Mesendoderm (in vitro differentiated cells): ENCODE data around the gene PCSK1N.

Source experiments
- DNase-seq: peaks from one replicate; pipeline ENCODE4 v3.0.0; 2013
- H2AK5ac ChIP-seq: 2 replicates; pipeline ENCODE4 v1.6.1; 2013; ENCODE audit warnings: low read length, inconsistent platforms
- H2BK120ac ChIP-seq: 2 replicates; pipeline ENCODE4 v1.6.1; 2013; ENCODE audit warnings: low read depth, mild to moderate bottlenecking, low read length, moderate library complexity, mixed read lengths
- H2BK15ac ChIP-seq: replicated peaks from 2 replicates; pipeline ENCODE4 v1.6.1; 2013; ENCODE audit warnings: low read depth, mild to moderate bottlenecking, moderate library complexity
- H2BK5ac ChIP-seq: 2 replicates; pipeline ENCODE4 v1.6.1; 2013; ENCODE audit warnings: low read length, inconsistent platforms
- H3K18ac ChIP-seq: 2 replicates; pipeline ENCODE4 v1.6.1; 2013; ENCODE audit warnings: mild to moderate bottlenecking, low read length, mixed read lengths
- H3K23ac ChIP-seq: one replicate; pipeline ENCODE4 v1.6.1; 2013; ENCODE audit warnings: low read length
- H3K27ac ChIP-seq: 2 replicates; pipeline ENCODE4 v1.5.1; 2013; ENCODE audit warnings: low read depth, mild to moderate bottlenecking, inconsistent platforms, low read length, moderate library complexity
- H3K27me3 ChIP-seq: 2 replicates; pipeline ENCODE4 v1.6.1; 2013; ENCODE audit warnings: low read length, control low read depth, mild to moderate bottlenecking, inconsistent platforms; ENCODE audit not compliant: insufficient read depth, poor library complexity
- H3K36me3 ChIP-seq: 2 replicates; pipeline ENCODE4 v1.6.1; 2013; ENCODE audit warnings: low read length, inconsistent platforms; ENCODE audit not compliant: control insufficient read depth, insufficient read depth
- H3K4ac ChIP-seq: one replicate; pipeline ENCODE4 v1.6.1; 2013; ENCODE audit warnings: low read depth, mild to moderate bottlenecking, low read length, moderate library complexity
- H3K4me1 ChIP-seq: 2 replicates; pipeline ENCODE4 v1.6.1; 2013; ENCODE audit warnings: low read depth, low read length, inconsistent platforms; ENCODE audit not compliant: control insufficient read depth
- H3K4me2 ChIP-seq: 2 replicates; pipeline ENCODE4 v1.6.1; 2013; ENCODE audit warnings: low read length
- H3K4me3 ChIP-seq: 2 replicates; pipeline ENCODE4 v1.5.1; 2013; ENCODE audit warnings: mild to moderate bottlenecking, low read length
- H3K56ac ChIP-seq: one replicate; pipeline ENCODE4 v1.6.1; 2013; ENCODE audit warnings: low read length
- H3K79me1 ChIP-seq: 2 replicates; pipeline ENCODE4 v1.6.1; 2013; ENCODE audit warnings: low read length, inconsistent platforms
- H3K79me2 ChIP-seq: 2 replicates; pipeline ENCODE4 v1.6.1; 2013; ENCODE audit warnings: mild to moderate bottlenecking, low read length; ENCODE audit not compliant: control insufficient read depth, insufficient read depth
- H3K9ac ChIP-seq: 2 replicates; pipeline ENCODE4 v1.6.1; 2013; ENCODE audit warnings: low read length, inconsistent platforms
- H4K5ac ChIP-seq: one replicate; pipeline ENCODE4 v1.6.1; 2013; ENCODE audit warnings: low read length
- H4K8ac ChIP-seq: one replicate; pipeline ENCODE4 v1.6.1; 2013; ENCODE audit warnings: low read depth, mild to moderate bottlenecking, control low read depth, low read length, moderate library complexity
- WGBS: extraction: QIAGEN DNeasy Blood & Tissue Kit; methylation state at CpG from one replicate; pipeline ENCODE4 v1.1.7; 2013; ENCODE audit warnings: low lambda C conversion rate, missing lambda C conversion rate; ENCODE audit not compliant: insufficient coverage; ENCODE audit errors: extremely low coverage; 5-methylcytosine and 5-hydroxymethylcytosine counted together

The PCSK1N gene

DNA sequence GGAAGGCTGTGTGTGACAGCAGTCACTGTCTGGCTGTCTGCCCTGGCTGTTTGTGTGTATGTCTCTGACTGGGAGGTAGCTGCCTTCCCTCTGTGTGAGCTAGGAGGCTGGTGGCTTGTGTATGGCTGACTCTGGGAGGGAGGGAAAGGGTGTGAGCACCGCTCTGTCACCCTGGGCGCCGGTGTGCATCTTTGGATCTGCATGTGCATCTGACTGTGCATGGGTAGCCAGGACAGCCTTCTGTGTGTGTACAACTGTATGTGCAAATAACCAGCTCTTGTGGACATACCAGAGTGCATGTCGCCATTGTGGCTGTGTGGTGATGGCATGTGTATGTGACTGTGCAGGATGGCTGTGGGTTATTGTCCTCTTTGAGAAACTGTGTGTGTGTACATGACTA is 16.5 kb downstream of the PCSK1N start:
- Histone ChIP-seq H3K56ac (no peak overlapping the region), H3K4ac (no peak overlapping the region), H2BK120ac (no peak overlapping the region), H2BK5ac (no peak overlapping the region), H3K79me1 (no peaks in the 10 kb centered on the region), H3K4me2 (no peak overlapping the region), H2BK15ac (no peak overlapping the region), H3K27ac (no peak overlapping the region), H3K9ac (no peak overlapping the region), H4K5ac (no peak overlapping the region), H3K4me3 (no peak overlapping the region), H4K8ac (no peak overlapping the region), H3K79me2 (no peaks in the 10 kb centered on the region), H2AK5ac (no peak overlapping the region), H3K27me3 (no peaks in the 10 kb centered on the region), H3K18ac (no peak overlapping the region), H3K4me1 (no peaks in the 10 kb centered on the region), H3K23ac (no peak overlapping the region), H3K36me3 (no peaks in the 10 kb centered on the region)
- WGBS, result no CpG with 5 or more reads among the region's 4 CpGs
- DNase-seq, result no peak

DNA sequence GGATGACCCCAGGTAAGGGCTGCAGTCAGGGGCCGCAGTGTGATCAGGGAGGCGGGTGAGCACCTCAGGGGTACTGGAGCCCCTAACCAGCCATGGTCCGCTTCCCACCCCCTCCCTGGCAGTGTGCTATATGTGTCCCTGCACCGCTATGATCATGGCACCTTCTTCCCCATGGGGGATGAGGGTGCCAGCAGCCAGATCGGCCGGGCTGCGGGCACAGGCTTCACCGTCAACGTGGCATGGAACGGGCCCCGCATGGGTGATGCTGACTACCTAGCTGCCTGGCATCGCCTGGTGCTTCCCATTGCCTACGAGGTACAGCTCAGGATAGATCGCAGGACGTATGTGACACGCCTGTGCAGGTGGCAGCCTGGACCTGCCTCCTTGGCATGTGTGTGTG is 17.3 kb downstream of the PCSK1N start:
- no peak overlapping the region for H3K4me3 ChIP-seq
- no peak overlapping the region for H2AK5ac ChIP-seq
- no peak overlapping the region for H2BK15ac ChIP-seq
- H3K23ac ChIP-seq, result no peak overlapping the region
- no peaks in the 10 kb centered on the region for H3K79me2 ChIP-seq
- H2BK5ac ChIP-seq, result no peak overlapping the region
- DNase-seq, result no peak
- no peaks in the 10 kb centered on the region for H3K79me1 ChIP-seq
- H3K27ac ChIP-seq, result no peak overlapping the region
- no peak overlapping the region for H3K4me2 ChIP-seq
- H2BK120ac ChIP-seq, result no peak overlapping the region
- H3K9ac ChIP-seq, result no peak overlapping the region
- no CpG with 5 or more reads among the region's 16 CpGs for WGBS
- no peaks in the 10 kb centered on the region for H3K4me1 ChIP-seq
- no peaks in the 10 kb centered on the region for H3K36me3 ChIP-seq
- no peak overlapping the region for H4K8ac ChIP-seq
- H3K56ac ChIP-seq, result no peak overlapping the region
- no peak overlapping the region for H3K18ac ChIP-seq
- H3K4ac ChIP-seq, result no peak overlapping the region
- no peak overlapping the region for H4K5ac ChIP-seq
- no peaks in the 10 kb centered on the region for H3K27me3 ChIP-seq

DNA sequence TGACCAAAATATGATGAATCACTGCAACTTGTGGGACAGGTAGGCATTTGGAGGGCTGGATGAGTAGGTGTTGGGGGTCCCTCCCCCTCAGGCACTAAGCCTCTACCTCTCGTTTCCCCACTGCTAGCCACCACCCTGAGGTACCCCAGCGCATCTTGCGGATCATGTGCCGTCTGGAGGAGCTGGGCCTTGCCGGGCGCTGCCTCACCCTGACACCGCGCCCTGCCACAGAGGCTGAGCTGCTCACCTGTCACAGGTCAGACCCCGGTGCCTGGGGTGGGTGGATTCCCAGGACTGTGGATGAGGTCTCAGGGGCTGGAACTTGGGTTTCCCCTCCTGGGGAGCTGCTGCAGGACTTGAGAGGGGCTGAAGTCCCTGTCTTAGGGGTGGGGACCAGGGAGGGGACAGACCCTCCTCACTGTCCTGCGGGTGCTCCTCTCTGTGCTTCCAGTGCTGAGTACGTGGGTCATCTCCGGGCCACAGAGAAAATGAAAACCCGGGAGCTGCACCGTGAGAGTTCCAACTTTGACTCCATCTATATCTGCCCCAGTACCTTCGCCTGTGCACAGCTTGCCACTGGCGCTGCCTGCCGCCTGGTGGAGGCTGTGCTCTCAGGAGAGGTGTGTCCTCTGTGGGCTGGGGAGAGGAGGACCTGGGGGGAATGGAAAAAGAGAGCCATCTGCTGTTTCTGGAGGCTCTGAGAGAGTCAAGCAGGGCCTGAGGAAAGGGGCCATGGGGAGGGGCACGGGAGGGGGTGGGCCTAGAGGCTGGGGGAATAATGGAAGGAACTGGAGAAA is 19.2 kb downstream of the PCSK1N start:
- no peaks in the 10 kb centered on the region for H3K36me3 ChIP-seq
- no CpG with 5 or more reads among the region's 18 CpGs for WGBS

DNA sequence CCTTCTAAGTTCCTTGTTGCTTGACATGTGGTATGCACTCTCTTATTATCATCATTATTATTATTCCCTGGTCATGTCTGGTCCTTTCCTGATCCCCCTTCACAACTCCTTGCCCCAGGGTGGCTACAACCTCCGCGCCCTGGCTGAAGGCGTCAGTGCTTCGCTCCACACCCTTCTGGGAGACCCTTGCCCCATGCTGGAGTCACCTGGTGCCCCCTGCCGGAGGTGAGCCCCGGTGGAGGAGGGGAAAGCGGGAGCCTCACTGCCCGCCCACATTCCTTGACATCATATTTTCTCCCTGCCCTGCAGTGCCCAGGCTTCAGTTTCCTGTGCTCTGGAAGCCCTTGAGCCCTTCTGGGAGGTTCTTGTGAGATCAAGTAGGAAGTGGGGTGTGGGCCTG is 20.1 kb downstream of the PCSK1N start:
- H3K23ac ChIP-seq, result no peak overlapping the region
- no peak overlapping the region for H3K4me3 ChIP-seq
- no peak overlapping the region for H2BK5ac ChIP-seq
- no peaks in the 10 kb centered on the region for H3K79me2 ChIP-seq
- no peak for DNase-seq
- no peaks in the 10 kb centered on the region for H3K79me1 ChIP-seq
- H3K4me2 ChIP-seq, result no peak overlapping the region
- H2BK15ac ChIP-seq, result no peak overlapping the region
- H4K8ac ChIP-seq, result no peak overlapping the region
- no peaks in the 10 kb centered on the region for H3K4me1 ChIP-seq
- H4K5ac ChIP-seq, result no peak overlapping the region
- no peak overlapping the region for H3K18ac ChIP-seq
- no peaks in the 10 kb centered on the region for H3K27me3 ChIP-seq
- H3K56ac ChIP-seq, result no peak overlapping the region
- no peaks in the 10 kb centered on the region for H3K36me3 ChIP-seq
- H2AK5ac ChIP-seq, result no peak overlapping the region
- H3K27ac ChIP-seq, result no peak overlapping the region
- H3K9ac ChIP-seq, result no peak overlapping the region
- no CpG with 5 or more reads among the region's 8 CpGs for WGBS
- H2BK120ac ChIP-seq, result no peak overlapping the region
- no peak overlapping the region for H3K4ac ChIP-seq

More for the DNA sequence above, 19.2 kb downstream of the PCSK1N start:
- Histone ChIP-seq H3K18ac (no peak overlapping the region), H3K4me1 (no peaks in the 10 kb centered on the region), H3K4ac (no peak overlapping the region), H2BK5ac (no peak overlapping the region), H3K9ac (no peak overlapping the region), H3K4me2 (no peak overlapping the region), H3K79me2 (no peaks in the 10 kb centered on the region), H3K79me1 (no peaks in the 10 kb centered on the region), H3K27me3 (no peaks in the 10 kb centered on the region), H4K8ac (no peak overlapping the region), H3K56ac (no peak overlapping the region), H4K5ac (no peak overlapping the region), H3K4me3 (no peak overlapping the region), H2AK5ac (no peak overlapping the region), H2BK15ac (no peak overlapping the region), H3K27ac (no peak overlapping the region), H2BK120ac (no peak overlapping the region), H3K23ac (no peak overlapping the region)
- DNase-seq, result no peak

DNA sequence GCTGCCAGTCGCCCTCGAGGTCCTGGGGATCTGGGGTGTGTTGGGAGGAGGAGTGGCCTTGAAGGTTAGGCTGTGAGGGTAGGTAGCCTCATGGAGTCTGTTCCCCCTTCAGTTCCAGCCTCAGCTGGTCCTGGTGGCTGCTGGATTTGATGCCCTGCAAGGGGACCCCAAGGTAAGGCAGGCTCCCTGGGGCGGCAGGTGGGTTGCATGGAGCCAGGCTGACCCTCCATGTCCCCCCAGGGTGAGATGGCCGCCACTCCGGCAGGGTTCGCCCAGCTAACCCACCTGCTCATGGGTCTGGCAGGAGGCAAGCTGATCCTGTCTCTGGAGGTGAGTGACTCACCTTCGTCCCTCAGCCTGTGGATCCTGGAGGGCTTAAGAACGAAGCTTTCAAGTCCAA is 20.7 kb downstream of the PCSK1N start:
- no peak for DNase-seq
- Histone ChIP-seq H3K18ac (no peak overlapping the region), H2BK15ac (no peak overlapping the region), H3K79me1 (no peaks in the 10 kb centered on the region), H3K27ac (no peak overlapping the region), H4K5ac (no peak overlapping the region), H2BK5ac (no peak overlapping the region), H4K8ac (no peak overlapping the region), H3K27me3 (no peaks in the 10 kb centered on the region), H3K36me3 (no peaks in the 10 kb centered on the region), H3K56ac (no peak overlapping the region), H2AK5ac (no peak overlapping the region), H3K23ac (no peak overlapping the region), H3K4me3 (no peak overlapping the region), H3K9ac (no peak overlapping the region), H3K4me2 (no peak overlapping the region), H2BK120ac (no peak overlapping the region), H3K4ac (no peak overlapping the region), H3K79me2 (no peaks in the 10 kb centered on the region), H3K4me1 (no peaks in the 10 kb centered on the region)
- no CpG with 5 or more reads among the region's 8 CpGs for WGBS

DNA sequence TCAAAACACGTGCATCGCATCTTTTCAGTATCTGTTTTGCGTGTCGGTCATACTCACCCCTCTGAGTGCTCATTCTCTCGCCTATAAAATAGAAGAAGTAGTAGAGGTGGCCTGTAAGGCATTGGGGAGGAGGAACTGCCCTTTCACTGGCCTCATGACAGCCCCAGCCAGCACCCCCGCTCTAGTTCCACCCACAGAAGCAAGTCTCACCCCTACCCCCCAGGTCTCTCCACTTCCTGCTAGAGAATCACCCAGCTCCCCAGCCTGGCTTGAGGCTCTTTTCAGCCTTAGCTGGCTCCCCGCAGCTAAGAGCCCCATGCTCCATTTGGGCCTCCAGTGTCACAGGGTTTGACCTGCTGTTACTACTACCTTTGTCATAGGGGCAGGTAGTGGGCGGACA is 21.8 kb downstream of the PCSK1N start:
- H3K9ac ChIP-seq, result no peak overlapping the region
- H3K36me3 ChIP-seq, result no peaks in the 10 kb centered on the region
- no CpG with 5 or more reads among the region's 8 CpGs for WGBS
- no peak overlapping the region for H3K18ac ChIP-seq
- H3K4me2 ChIP-seq, result no peak overlapping the region
- no peak overlapping the region for H2BK15ac ChIP-seq
- H3K4ac ChIP-seq, result no peak overlapping the region
- no peaks in the 10 kb centered on the region for H3K79me1 ChIP-seq
- no peak overlapping the region for H3K56ac ChIP-seq
- no peak overlapping the region for H3K23ac ChIP-seq
- H2BK5ac ChIP-seq, result no peak overlapping the region
- H3K4me3 ChIP-seq, result no peak overlapping the region
- no peaks in the 10 kb centered on the region for H3K4me1 ChIP-seq
- H4K5ac ChIP-seq, result no peak overlapping the region
- no peaks in the 10 kb centered on the region for H3K27me3 ChIP-seq
- no peak overlapping the region for H2BK120ac ChIP-seq
- H3K79me2 ChIP-seq, result no peaks in the 10 kb centered on the region
- no peak overlapping the region for H4K8ac ChIP-seq
- no peak overlapping the region for H3K27ac ChIP-seq
- no peak overlapping the region for H2AK5ac ChIP-seq
- no peak for DNase-seq
